Measurements from ENCODE around the gene HOXA9.

DNA sequence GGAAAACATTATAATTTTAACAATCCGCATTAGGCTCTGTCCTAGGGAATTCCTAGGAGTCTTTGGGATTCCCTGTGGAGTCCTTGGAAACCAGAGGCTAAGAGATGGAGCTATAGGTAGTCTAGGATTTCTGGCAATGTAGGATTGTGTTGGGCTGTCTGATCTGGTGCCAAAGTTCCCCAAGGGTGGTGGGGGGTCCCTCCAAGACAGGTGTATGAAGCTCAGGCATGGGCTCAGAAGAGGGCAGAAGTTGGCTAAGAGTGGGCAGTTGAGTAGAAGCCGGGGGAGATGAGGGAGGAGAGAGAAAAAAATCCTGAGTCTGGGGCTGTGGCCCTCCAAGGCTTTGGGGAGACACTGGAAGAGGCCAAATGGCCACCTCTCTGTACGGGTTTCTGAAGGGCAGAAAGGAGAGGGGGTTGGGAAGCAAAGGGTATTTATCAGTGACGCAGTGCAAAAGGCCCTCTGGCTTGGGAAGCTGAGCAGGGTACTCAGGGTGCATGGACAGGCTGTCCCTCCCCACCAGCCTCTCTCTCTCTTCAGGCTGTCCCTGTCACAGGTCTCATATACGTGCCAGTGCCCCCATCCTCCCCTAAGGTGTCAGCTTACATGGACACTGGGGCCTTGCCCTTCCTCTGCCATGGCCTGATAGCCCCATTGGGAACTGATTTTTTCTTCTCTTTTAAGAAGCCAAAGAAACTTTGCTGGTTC is 18.7 kb downstream of the HOXA9 start:
- TF ChIP-seq, protein P1, sequence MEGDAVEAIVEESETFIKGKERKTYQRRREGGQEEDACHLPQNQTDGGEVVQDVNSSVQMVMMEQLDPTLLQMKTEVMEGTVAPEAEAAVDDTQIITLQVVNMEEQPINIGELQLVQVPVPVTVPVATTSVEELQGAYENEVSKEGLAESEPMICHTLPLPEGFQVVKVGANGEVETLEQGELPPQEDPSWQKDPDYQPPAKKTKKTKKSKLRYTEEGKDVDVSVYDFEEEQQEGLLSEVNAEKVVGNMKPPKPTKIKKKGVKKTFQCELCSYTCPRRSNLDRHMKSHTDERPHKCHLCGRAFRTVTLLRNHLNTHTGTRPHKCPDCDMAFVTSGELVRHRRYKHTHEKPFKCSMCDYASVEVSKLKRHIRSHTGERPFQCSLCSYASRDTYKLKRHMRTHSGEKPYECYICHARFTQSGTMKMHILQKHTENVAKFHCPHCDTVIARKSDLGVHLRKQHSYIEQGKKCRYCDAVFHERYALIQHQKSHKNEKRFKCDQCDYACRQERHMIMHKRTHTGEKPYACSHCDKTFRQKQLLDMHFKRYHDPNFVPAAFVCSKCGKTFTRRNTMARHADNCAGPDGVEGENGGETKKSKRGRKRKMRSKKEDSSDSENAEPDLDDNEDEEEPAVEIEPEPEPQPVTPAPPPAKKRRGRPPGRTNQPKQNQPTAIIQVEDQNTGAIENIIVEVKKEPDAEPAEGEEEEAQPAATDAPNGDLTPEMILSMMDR (IDR thresholded peaks at IDR 0.05; ENCODE audit: low read depth, low read length) = no peak
- TF ChIP-seq MYC (IDR thresholded peaks at IDR 0.05; ENCODE audit: low read depth, low read length) = no peak
- no peak for TF ChIP-seq POLR2A (IDR thresholded peaks at IDR 0.05; ENCODE audit: extremely low read depth, insufficient read length)

All from NB4 (cell line).